Colonic mucosa (tissue), 4 donors: ENCODE results near the gene BSPRY. TPM values are rescaled to one million over a fixed set of nuclear protein-coding genes. Genes with fewer than 3 reads are reported as not detected.

Experiments
- DNase-seq: peaks from one replicate; pipeline ENCODE4 v3.0.0-alpha.2; 2020
- H3K27ac ChIP-seq: fragments of 200-600 bp; one replicate; pipeline ENCODE4 v1.8.0; 2021
- H3K27me3 ChIP-seq: fragments of 200-600 bp; one replicate; pipeline ENCODE4 v1.8.0; 2021
- H3K36me3 ChIP-seq: fragments of 200-600 bp; one replicate; pipeline ENCODE4 v1.8.0; 2021
- H3K4me1 ChIP-seq: fragments of 200-600 bp; one replicate; pipeline ENCODE4 v1.8.0; 2021; ENCODE audit warnings: mild to moderate bottlenecking
- H3K4me3 ChIP-seq: fragments of 200-600 bp; one replicate; pipeline ENCODE4 v1.8.0; 2021
- H3K9ac ChIP-seq, 2 donors: one replicate each; pipeline ENCODE4 v1.7.0; 2013; ENCODE audit warnings: control low read depth in 2 of 2, low read depth in 2 of 2, low read length in 2 of 2
- H3K9me3 ChIP-seq: fragments of 200-600 bp; one replicate; pipeline ENCODE4 v1.8.0; 2021
- CTCF ChIP-seq: fragments of 200-600 bp; IDR thresholded peaks from one replicate; pipeline ENCODE4 v1.8.0; 2022; ENCODE audit warnings: antibody characterized with exemption, mild to moderate bottlenecking
- intact Hi-C: fragments of 100-400 bp; cut with DNase I; formaldehyde crosslinking; loops from one replicate; pipeline ENCODE4 v1.14.1; 2022
- total RNA-seq, 2 donors: library from RNA; stranded (reverse); fragmentation: NEBNext Ultra II Directional in 1 of 2; extraction: Animal tissue kit (Norgen Biotek cat#: 25700) in 1 of 2; gene quantifications; one replicate each; pipeline ENCODE4 v1.2.1, GENCODE V29; 2021
- donor health status: healthy.
- donor health status: DM: no; HTN: no; CAD: no.
- donor health status: DM: no; HTN: no; CAD: no.

Gene BSPRY
- total RNA-seq, 2 donors from 2014 or later = 25.6 to 34.2 TPM

- Histone ChIP-seq H3K27ac (no peak overlapping the region), H3K27me3 (no peaks in the 10 kb centered on the region), H3K9me3 (no peaks in the 10 kb centered on the region), H3K36me3 (no peaks in the 10 kb centered on the region), H3K9ac (no peak overlapping the region), H3K4me3 (no peak overlapping the region), H3K4me1 (no peaks in the 10 kb centered on the region)
- intact Hi-C loops = no loop called here
- TF ChIP-seq CTCF = no peak
- no peak for DNase-seq
Measured at GRCh38 chr9:113307396-113307975, 41.9 kb upstream of the BSPRY start.

GRCh38 chr9:113309204-113309813 is 40.0 kb upstream of the BSPRY start:
- Histone ChIP-seq H3K36me3 (no peaks in the 10 kb centered on the region), H3K9ac (no peak overlapping the region), H3K27me3 (no peaks in the 10 kb centered on the region), H3K9me3 (no peaks in the 10 kb centered on the region), H3K4me1 (no peaks in the 10 kb centered on the region), H3K4me3 (no peak overlapping the region), H3K27ac (no peak overlapping the region)
- intact Hi-C loops = no loop called here
- TF ChIP-seq CTCF = peak; percentile 63
- DNase-seq = peak; percentile 58

- no peak for TF ChIP-seq CTCF
- H3K9ac ChIP-seq = no peak overlapping the region
- H3K9me3 ChIP-seq = no peaks in the 10 kb centered on the region
- DNase-seq = no peak
- H3K36me3 ChIP-seq = no peaks in the 10 kb centered on the region
- H3K27ac ChIP-seq = no peak overlapping the region
- intact Hi-C loops = loop anchor here (2.0 to 10.0 kb wide), 2 partner anchors 92 to 344 kb away; no protein-coding TSS in a partner anchor
- no peaks in the 10 kb centered on the region for H3K27me3 ChIP-seq
- H3K4me1 ChIP-seq = no peaks in the 10 kb centered on the region
- no peak overlapping the region for H3K4me3 ChIP-seq
Measured at GRCh38 chr9:113310538-113310937, 38.8 kb upstream of the BSPRY start.

GRCh38 chr9:113311961-113312360 is 37.4 kb upstream of the BSPRY start:
- no peaks in the 10 kb centered on the region for H3K27me3 ChIP-seq
- DNase-seq = no peak
- no peak overlapping the region for H3K9ac ChIP-seq
- H3K9me3 ChIP-seq = no peaks in the 10 kb centered on the region
- intact Hi-C loops = loop anchor here (2.0 to 10.0 kb wide), 2 partner anchors 91 to 343 kb away; no protein-coding TSS in a partner anchor
- TF ChIP-seq CTCF = no peak
- H3K4me1 ChIP-seq = no peaks in the 10 kb centered on the region
- H3K4me3 ChIP-seq = no peak overlapping the region
- H3K36me3 ChIP-seq = no peaks in the 10 kb centered on the region
- no peak overlapping the region for H3K27ac ChIP-seq

GRCh38 chr9:113313261-113313660 is 36.1 kb upstream of the BSPRY start:
- Histone ChIP-seq H3K27me3 (no peaks in the 10 kb centered on the region), H3K36me3 (no peaks in the 10 kb centered on the region), H3K4me3 (no peak overlapping the region), H3K4me1 (no peaks in the 10 kb centered on the region), H3K9ac (no peak overlapping the region), H3K9me3 (no peaks in the 10 kb centered on the region), H3K27ac (no peak overlapping the region)
- DNase-seq = no peak
- TF ChIP-seq CTCF = no peak
- intact Hi-C loops = loop anchor here (10.0 kb wide), 1 partner anchor 342 kb away; no protein-coding TSS in a partner anchor
